Measurements from ENCODE around the gene RIMBP3C. TPM values are rescaled to one million over a fixed set of nuclear protein-coding genes. Genes with fewer than 3 reads are reported as not detected.
"Not testable (repeated sequence)": the region's sequence is repeated elsewhere in the genome, so short reads cannot be mapped to it uniquely, and the experiment has no call there.

RIMBP3C gene
- polyA plus RNA-seq (2012; rRNA removed) = 0.02 TPM in 1 of 2 replicates, not detected in the other
- polyA plus RNA-seq (2012; cell fraction: cytosol; rRNA removed) = 0.01 TPM in 1 of 2 replicates, not detected in the other
- not detected in 2 replicates for polyA plus RNA-seq (2012; cell fraction: nucleus; rRNA removed)

DNA sequence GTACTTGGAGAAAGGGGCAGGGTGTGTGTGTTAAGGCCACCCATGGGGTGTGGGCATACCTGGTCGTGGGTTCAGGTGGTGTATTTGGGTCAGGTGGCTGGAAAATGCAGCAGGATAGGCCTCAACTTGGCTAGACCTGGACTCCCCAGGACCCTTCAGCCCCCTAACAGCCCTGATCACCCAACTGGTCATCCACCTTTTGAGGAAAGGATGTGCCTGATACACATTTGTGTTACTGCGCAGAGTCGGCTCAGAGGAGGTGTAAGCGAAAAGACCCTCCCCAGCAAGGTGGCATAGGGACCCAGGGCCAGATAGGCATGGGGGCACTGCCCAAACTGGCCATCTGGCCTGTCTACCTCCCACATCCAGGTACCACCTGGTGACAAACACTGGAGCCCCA lies at the start of gene RIMBP3C:
Gene RIMBP3C (minus strand): TSS at position 101 of the 400 bp plus-strand sequence. CDS start 485 bp downstream, outside the sequence.
- H3K9me3 ChIP-seq; DNase-seq; H3K27ac ChIP-seq (ENCODE audit: low read depth in 2 of 2, low read length in 1 of 2); CTCF ChIA-PET; H3K4me3 ChIP-seq (ENCODE audit: low read depth in 2 of 2, low read length in 1 of 2); H3K9ac ChIP-seq; H3K36me3 ChIP-seq (replicated peaks in 1 of 2; ENCODE audit: control insufficient read depth in 1 of 2, insufficient read depth in 2 of 2, low read length in 1 of 2); POLR2A ChIA-PET; H3K27me3 ChIP-seq (ENCODE audit: insufficient read depth); H3F3A ChIP-seq (replicated peaks; ENCODE audit: insufficient read depth); H3K79me2 ChIP-seq (ENCODE audit: insufficient read depth); H4K20me1 ChIP-seq (ENCODE audit: insufficient read depth); H2AFZ ChIP-seq (ENCODE audit: low read depth); H3K9me2 ChIP-seq; H3K4me2 ChIP-seq; H3K4me1 ChIP-seq (ENCODE audit: control insufficient read depth in 1 of 2, insufficient read depth in 2 of 2, low read depth in 1 of 2, low read length in 1 of 2): not testable (repeated sequence)
- WGBS (ENCODE audit: low lambda C conversion rate) = no CpG with 5 or more reads among the region's 4 CpGs

GRCh38 chr22:21599053-21599893 lies 48.0 kb upstream of the RIMBP3C start:
- no peak overlapping the region for H3K9ac ChIP-seq
- no peak for DNase-seq
- ChIA-PET POLR2A (no interaction called here), CTCF (interaction anchor here (0.8 kb wide), 1 partner anchor 30 kb away, joined by 3 read pairs; no protein-coding TSS in a partner anchor)
- H3K79me2 ChIP-seq (ENCODE audit: insufficient read depth) = peaks cover 100% of the 10 kb centered on the region
- H3K36me3 ChIP-seq (replicated peaks in 1 of 2; ENCODE audit: control insufficient read depth in 1 of 2, insufficient read depth in 2 of 2, low read length in 1 of 2) = peaks cover 14 to 33% of the 10 kb centered on the region in 2 experiments
- no peaks in the 10 kb centered on the region for H3K4me1 ChIP-seq (ENCODE audit: control insufficient read depth in 1 of 2, insufficient read depth in 2 of 2, low read depth in 1 of 2, low read length in 1 of 2)
- H4K20me1 ChIP-seq (ENCODE audit: insufficient read depth) = peaks cover 95% of the 10 kb centered on the region
- H3K27ac ChIP-seq (ENCODE audit: low read depth in 2 of 2, low read length in 1 of 2) = no peak overlapping the region
- H3F3A ChIP-seq (replicated peaks; ENCODE audit: insufficient read depth) = no peaks in the 10 kb centered on the region
- no peaks in the 10 kb centered on the region for H3K27me3 ChIP-seq (ENCODE audit: insufficient read depth)
- no peak overlapping the region for H2AFZ ChIP-seq (ENCODE audit: low read depth)
- no peak overlapping the region for H3K4me2 ChIP-seq
- no peak for TF ChIP-seq FOXM1 (IDR thresholded peaks at IDR 0.05; ENCODE audit: low read depth)
- no peak for TF ChIP-seq MXI1 (IDR thresholded peaks at IDR 0.05; ENCODE audit: low read depth, low read length)
- no peak overlapping the region for H3K4me3 ChIP-seq (ENCODE audit: low read depth in 2 of 2, low read length in 1 of 2)
- H3K9me2 ChIP-seq = no peaks in the 10 kb centered on the region
- WGBS (ENCODE audit: low lambda C conversion rate) = 87% methylated on average over 6 of the region's 6 CpGs
- H3K9me3 ChIP-seq = no peaks in the 10 kb centered on the region

DNA sequence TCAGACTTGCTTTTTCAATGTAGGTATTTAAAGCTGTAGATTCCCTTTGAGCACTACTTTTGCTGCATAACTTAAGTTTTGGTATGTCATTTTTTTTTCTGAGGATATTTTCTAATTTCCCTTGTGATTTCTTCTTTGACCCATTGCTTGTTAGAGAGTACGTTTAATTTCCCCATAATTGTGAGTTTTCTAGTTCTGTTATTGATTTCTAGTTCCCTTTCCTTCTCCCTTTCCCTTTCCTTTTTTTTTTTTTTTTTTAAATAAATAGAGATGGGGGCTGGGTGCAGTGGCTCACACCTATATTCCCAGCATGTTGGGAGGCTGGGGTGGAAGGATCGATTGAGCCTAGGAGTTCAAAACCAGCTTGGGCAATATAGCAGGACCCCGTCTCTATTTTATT lies 47.0 kb upstream of the RIMBP3C start:
- Histone ChIP-seq H3K36me3 (replicated peaks in 1 of 2; ENCODE audit: control insufficient read depth in 1 of 2, insufficient read depth in 2 of 2, low read length in 1 of 2) (peaks cover 24 to 41% of the 10 kb centered on the region in 2 experiments), H3K9me2 (no peaks in the 10 kb centered on the region), H4K20me1 (ENCODE audit: insufficient read depth) (peaks cover 96% of the 10 kb centered on the region), H3K9ac (no peak overlapping the region), H3K27me3 (ENCODE audit: insufficient read depth) (no peaks in the 10 kb centered on the region), H3K4me3 (ENCODE audit: low read depth in 2 of 2, low read length in 1 of 2) (no peak overlapping the region), H2AFZ (ENCODE audit: low read depth) (no peak overlapping the region), H3K4me2 (no peak overlapping the region), H3F3A (replicated peaks; ENCODE audit: insufficient read depth) (no peaks in the 10 kb centered on the region), H3K79me2 (ENCODE audit: insufficient read depth) (peaks cover 100% of the 10 kb centered on the region), H3K27ac (ENCODE audit: low read depth in 2 of 2, low read length in 1 of 2) (no peak overlapping the region), H3K9me3 (no peaks in the 10 kb centered on the region), H3K4me1 (ENCODE audit: control insufficient read depth in 1 of 2, insufficient read depth in 2 of 2, low read depth in 1 of 2, low read length in 1 of 2) (no peaks in the 10 kb centered on the region)
- ChIA-PET POLR2A (no interaction called here), CTCF (interaction anchor here (0.7 kb wide), 1 partner anchor 45 kb away, joined by 3 read pairs; no protein-coding TSS in a partner anchor)
- 98% methylated on average over 3 of the region's 3 CpGs for WGBS (ENCODE audit: low lambda C conversion rate)
- DNase-seq = no peak
- TF ChIP-seq CTCF (IDR thresholded peaks at IDR 0.05) = no peak
- no peak for TF ChIP-seq TCF12 (IDR thresholded peaks at IDR 0.05)
- TF ChIP-seq PBX3 (IDR thresholded peaks at IDR 0.05) = no peak
- TF ChIP-seq TEAD4 (IDR thresholded peaks at IDR 0.05; ENCODE audit: borderline replicate concordance, insufficient read depth) = no peak
- TF ChIP-seq ELF1 (IDR thresholded peaks at IDR 0.05) = no peak
- TF ChIP-seq MXI1 (IDR thresholded peaks at IDR 0.05; ENCODE audit: low read depth, low read length) = no peak
- no peak for TF ChIP-seq EP300 (IDR thresholded peaks at IDR 0.05; ENCODE audit: borderline replicate concordance in 1 of 2, low read depth in 1 of 2, low read length in 1 of 2)
- TF ChIP-seq NRF1 (IDR thresholded peaks at IDR 0.05; ENCODE audit: low read depth, low read length) = no peak
- no peak for TF ChIP-seq NFIC (IDR thresholded peaks at IDR 0.05; ENCODE audit: borderline replicate concordance)
- TF ChIP-seq RAD21 (IDR thresholded peaks at IDR 0.05; ENCODE audit: low read length) = no peak
- no peak for TF ChIP-seq REST (IDR thresholded peaks at IDR 0.05; ENCODE audit: low read depth, low read length)
- TF ChIP-seq RFX5 (IDR thresholded peaks at IDR 0.05; ENCODE audit: low read length) = no peak
- TF ChIP-seq, protein P1, sequence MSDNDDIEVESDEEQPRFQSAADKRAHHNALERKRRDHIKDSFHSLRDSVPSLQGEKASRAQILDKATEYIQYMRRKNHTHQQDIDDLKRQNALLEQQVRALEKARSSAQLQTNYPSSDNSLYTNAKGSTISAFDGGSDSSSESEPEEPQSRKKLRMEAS (IDR thresholded peaks at IDR 0.05; ENCODE audit: low read depth) = no peak
